Natural killer cell treated with Interleukin-12 subunit alpha and Interleukin-12 subunit beta and Interleukin-15 and Interleukin-18, amount 100 ng/mL, for 72 hours (primary cell): ENCODE results near the gene PPP1R9A. TPM values are rescaled to one million over a fixed set of nuclear protein-coding genes. Genes with fewer than 3 reads are reported as not detected.

Experiments
- ATAC-seq, 2 donors: fragments of 150-1000 bp; cut with Tn5 transposase in 1 of 2; sonication (Bioruptor Pico), chemical (Tn5 transposase) in 1 of 2; 2 replicates each; pipeline ENCODE4 v1.10.0; 2021
- DNase-seq: peaks from one replicate; pipeline ENCODE4 v3.0.0; 2022; ENCODE audit warnings: low spot score
- H3K27ac Mint-ChIP-seq, 2 donors: 1 replicate in 1 of 2; 2 replicates in 1 of 2; pipeline ENCODE4 v1.8.0; 2022; ENCODE audit warnings: mixed read lengths in 2 of 2, mild to moderate bottlenecking in 1 of 2, moderate library complexity in 1 of 2
- H3K27me3 Mint-ChIP-seq, 2 donors: 1 replicate in 1 of 2; 2 replicates in 1 of 2; pipeline ENCODE4 v1.8.0; 2022; ENCODE audit warnings: mixed read lengths in 2 of 2
- H3K36me3 Mint-ChIP-seq: one replicate; pipeline ENCODE4 v1.8.0; 2022; ENCODE audit warnings: mixed read lengths
- H3K4me1 Mint-ChIP-seq, 2 donors: 1 replicate in 1 of 2; 2 replicates in 1 of 2; pipeline ENCODE4 v1.8.0; 2022; ENCODE audit warnings: low read depth in 2 of 2, mixed read lengths in 2 of 2, mild to moderate bottlenecking in 1 of 2
- H3K4me3 Mint-ChIP-seq: one replicate; pipeline ENCODE4 v1.8.0; 2022; ENCODE audit warnings: mixed read lengths
- H3K9me3 Mint-ChIP-seq: 2 replicates; pipeline ENCODE4 v1.8.0; 2022; ENCODE audit warnings: mixed read lengths
- total RNA-seq, 2 donors: library from RNA; stranded (reverse); gene quantifications; one replicate each; pipeline ENCODE4 v1.2.3, GENCODE V29; 2022

Gene PPP1R9A
- total RNA-seq, 2 donors from 2014 or later: 0.69 to 1.8 TPM

DNA sequence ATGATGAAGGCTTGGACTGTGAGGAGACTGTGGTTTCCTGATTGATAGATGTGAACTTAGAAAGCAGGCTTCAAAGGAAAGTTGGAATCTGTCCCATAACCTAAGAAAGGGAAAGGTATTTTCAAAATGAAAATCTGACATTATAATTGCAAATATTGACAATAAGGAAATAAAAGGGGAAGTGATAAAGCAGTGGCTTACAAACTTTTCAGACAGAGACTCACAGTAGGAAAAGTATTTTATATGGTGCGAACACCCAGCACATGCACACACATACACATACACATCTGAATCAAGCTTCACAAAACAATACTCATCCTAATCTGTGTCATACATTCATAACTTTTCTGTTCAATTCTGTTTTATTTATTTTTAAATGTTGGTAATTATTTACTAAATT is 412.2 kb downstream of the PPP1R9A start:
- no peak for ATAC-seq
- no peak for DNase-seq
- Mint-ChIP-seq H3K9me3 (no peaks in the 10 kb centered on the region), H3K27ac (no peak overlapping the region), H3K4me3 (no peak overlapping the region), H3K27me3 (peaks cover 6 to 8% of the 10 kb centered on the region in 2 donors), H3K36me3 (no peaks in the 10 kb centered on the region), H3K4me1 (no peaks in the 10 kb centered on the region)

DNA sequence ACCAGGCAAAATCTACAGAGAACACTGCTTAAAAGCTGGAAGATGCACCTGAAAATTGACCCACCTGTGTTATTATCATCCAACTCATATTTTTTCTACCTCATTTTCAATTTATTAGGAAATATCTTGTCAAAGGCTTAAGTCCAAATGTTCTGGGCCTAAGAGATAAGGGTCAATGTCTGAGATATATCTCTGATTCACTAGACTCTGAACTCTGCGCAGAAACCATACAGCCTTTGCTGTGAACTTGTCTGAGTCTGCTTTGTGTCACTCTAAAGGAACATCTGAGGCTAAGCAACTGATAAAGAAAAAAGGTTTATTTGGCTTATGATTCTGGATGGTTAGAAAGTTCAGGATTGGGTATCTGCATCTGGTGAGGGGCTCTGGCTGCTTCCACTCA is 413.3 kb downstream of the PPP1R9A start:
- ATAC-seq (no peak), DNase-seq (no peak)
- H3K9me3 Mint-ChIP-seq: no peaks in the 10 kb centered on the region
- H3K4me1 Mint-ChIP-seq: peaks cover 0 to 2% of the 10 kb centered on the region in 2 donors
- peaks cover 7% of the 10 kb centered on the region for H3K36me3 Mint-ChIP-seq
- H3K4me3 Mint-ChIP-seq: no peak overlapping the region
- H3K27ac Mint-ChIP-seq: no peak overlapping the region
- peaks cover 12 to 18% of the 10 kb centered on the region in 2 donors for H3K27me3 Mint-ChIP-seq

DNA sequence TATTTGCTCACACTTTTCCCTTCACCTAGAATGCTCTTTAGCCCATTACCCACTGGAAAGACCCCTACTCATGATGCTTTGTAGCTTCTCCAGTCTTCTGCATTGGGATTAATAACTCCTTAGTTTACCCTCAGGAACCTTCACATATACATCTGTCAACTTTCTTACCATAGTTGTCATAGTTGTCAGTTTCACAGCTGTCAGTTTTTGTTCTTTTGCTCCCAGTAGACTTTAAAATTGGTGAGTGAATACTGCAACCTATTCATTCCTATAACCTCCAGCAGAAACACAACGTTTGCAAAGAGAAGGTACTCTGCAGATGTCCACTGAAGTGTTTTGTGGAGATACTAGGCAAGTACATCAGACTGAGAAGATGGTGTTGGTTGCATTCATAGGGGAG is 414.3 kb downstream of the PPP1R9A start:
- Mint-ChIP-seq H3K27ac (no peak overlapping the region), H3K9me3 (no peaks in the 10 kb centered on the region), H3K4me3 (no peak overlapping the region), H3K36me3 (peaks cover 7% of the 10 kb centered on the region), H3K4me1 (peaks cover 0 to 2% of the 10 kb centered on the region in 2 donors), H3K27me3 (peaks cover 14 to 21% of the 10 kb centered on the region in 2 donors)
- no peak for DNase-seq
- no peak for ATAC-seq

DNA sequence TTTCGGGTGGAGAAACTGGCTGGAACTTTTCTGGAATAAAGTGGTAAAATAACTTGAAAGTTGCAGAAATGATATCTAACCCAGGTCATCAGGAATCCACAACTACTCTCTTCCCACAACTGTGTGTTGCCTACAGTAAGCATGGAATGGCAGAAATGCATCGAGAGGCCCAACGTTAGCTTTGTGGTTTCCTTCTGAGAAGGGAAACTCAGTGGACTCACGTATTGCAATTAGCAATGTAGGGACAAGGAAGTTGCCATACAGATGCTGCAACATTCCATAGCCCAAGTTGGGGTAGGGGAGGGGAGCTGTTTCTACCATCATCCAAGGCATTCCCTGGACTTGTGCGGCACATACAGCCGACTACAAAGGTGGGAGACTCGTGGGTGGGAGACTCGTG is 415.0 kb downstream of the PPP1R9A start:
- Mint-ChIP-seq H3K27me3 (peaks cover 14 to 21% of the 10 kb centered on the region in 2 donors), H3K27ac (no peak overlapping the region), H3K9me3 (no peaks in the 10 kb centered on the region), H3K4me3 (no peak overlapping the region), H3K36me3 (peaks cover 7% of the 10 kb centered on the region), H3K4me1 (peaks cover 0 to 2% of the 10 kb centered on the region in 2 donors)
- no peak for ATAC-seq
- DNase-seq: no peak

DNA sequence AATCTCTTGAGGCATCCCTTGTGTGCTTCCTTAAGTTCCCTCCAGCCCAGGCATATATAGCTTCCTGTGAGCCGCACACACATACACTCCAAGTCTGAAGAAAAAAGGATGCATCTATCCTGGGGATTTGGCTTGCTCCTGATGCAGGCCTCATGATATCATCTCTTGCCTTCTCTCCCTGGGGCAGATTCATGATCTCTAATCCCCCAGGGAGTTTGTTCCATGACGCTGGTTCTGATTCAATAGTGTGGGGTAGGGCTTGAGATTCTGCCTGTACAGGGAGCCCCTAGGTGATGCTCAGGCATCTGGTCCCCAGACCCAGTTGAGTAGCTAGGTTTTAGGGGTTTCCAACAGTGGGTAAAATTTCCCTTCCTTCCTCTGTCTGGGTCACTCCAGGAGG is 415.5 kb downstream of the PPP1R9A start:
- DNase-seq (no peak), ATAC-seq (no peak)
- Mint-ChIP-seq H3K36me3 (peaks cover 7% of the 10 kb centered on the region), H3K4me3 (no peak overlapping the region), H3K4me1 (peaks cover 0 to 2% of the 10 kb centered on the region in 2 donors), H3K9me3 (no peaks in the 10 kb centered on the region), H3K27me3 (peaks cover 14 to 21% of the 10 kb centered on the region in 2 donors), H3K27ac (no peak overlapping the region)

DNA sequence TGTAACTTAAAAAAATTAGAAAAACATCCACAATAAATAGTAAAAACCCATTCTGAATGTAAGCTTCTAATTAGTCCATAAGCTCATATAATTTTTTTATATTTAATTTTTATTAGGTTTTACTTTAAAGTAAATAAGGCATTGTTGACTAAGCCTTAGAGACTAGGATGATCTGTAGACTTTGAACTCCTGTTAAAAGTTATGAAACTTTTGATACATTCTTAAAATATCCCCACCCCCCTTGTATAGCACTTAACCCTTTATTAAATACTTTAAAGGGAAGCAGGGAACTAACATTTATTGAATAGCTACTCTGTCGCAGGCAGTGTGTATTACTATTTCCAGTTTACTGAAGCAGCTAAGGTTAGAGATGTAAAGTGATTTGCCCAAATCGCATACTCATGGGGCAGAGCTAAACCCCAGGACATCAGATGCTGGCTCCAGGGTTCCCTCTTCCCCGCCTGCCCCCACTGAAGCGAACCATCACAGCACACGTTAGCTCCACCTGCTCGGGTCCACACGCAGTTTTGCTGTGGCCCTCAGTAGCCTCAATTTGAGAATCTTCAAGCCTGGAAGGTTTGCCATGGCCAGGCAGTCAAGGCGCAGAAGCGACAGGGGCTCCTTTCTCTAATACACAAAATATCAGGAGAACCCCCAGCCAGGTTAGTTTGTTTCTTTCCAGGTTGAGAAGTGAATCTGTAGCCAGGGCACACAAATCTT is 416.2 kb downstream of the PPP1R9A start:
- Mint-ChIP-seq H3K4me1 (peaks cover 0 to 2% of the 10 kb centered on the region in 2 donors), H3K27ac (no peak overlapping the region), H3K36me3 (peaks cover 7% of the 10 kb centered on the region), H3K4me3 (no peak overlapping the region), H3K27me3 (peaks cover 14 to 18% of the 10 kb centered on the region in 2 donors), H3K9me3 (no peaks in the 10 kb centered on the region)
- DNase-seq: no peak
- no peak for ATAC-seq

DNA sequence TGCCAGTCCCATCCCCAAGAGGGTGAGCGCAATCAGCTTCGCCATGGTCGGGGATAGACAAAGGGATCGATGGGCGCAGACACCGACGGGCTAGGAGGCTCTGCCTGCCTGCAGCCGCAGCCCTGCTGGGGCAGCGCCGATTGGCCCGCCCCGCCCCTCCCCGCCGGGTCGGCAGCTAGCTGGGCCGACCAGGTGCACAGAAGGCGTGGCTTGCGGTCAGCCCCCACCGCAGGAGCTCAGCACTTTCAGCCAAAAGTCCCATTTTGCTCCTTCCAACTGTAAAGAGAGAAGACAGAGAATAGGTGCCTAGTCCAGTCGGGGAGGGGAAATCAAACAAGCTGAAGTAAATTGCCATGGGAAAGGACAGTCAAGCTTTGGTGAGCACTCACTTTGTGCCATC is 417.0 kb downstream of the PPP1R9A start, which contains the start of gene PON1:
Gene PON1, minus strand, starts transcription at position 102 of the 400 bp plus-strand sequence. Its CDS starts 57 bp downstream, at position 45.
- H3K4me1 Mint-ChIP-seq: peaks cover 0 to 2% of the 10 kb centered on the region in 2 donors
- H3K4me3 Mint-ChIP-seq: no peak within 1 kb of the TSS
- DNase-seq: no peak

DNA sequence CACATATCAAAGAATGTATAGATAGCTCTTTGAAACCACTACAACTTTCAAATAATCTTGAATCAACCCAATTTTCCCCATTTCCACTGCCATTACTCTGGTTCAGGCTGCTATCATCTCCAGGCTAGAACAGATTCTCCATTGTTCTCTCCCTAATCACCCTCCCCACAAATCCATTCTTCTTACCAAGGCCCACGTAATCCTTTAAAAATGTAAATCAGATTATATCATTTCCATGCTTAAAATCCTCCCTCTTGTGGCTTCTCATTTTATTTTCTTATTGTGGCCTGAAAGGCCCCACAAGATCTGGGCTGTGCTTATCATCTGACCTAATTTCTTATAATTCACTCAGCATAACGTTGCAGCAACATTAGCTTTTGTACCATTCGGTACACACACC is 420.0 kb downstream of the PPP1R9A start:
- no peak overlapping the region for H3K4me3 Mint-ChIP-seq
- peaks cover 7% of the 10 kb centered on the region for H3K36me3 Mint-ChIP-seq
- peaks cover 11 to 14% of the 10 kb centered on the region in 2 donors for H3K27me3 Mint-ChIP-seq
- peaks cover 14 to 16% of the 10 kb centered on the region in 2 donors for H3K4me1 Mint-ChIP-seq
- ATAC-seq (no peak), DNase-seq (no peak)
- H3K9me3 Mint-ChIP-seq: no peaks in the 10 kb centered on the region
- no peak overlapping the region for H3K27ac Mint-ChIP-seq

More for the DNA sequence above, 417.0 kb downstream of the PPP1R9A start, which contains the start of gene PON1:
- peaks cover 14% of the 10 kb centered on the region in 2 donors for H3K27me3 Mint-ChIP-seq
- peak; percentile 30 to 33 for ATAC-seq
- H3K9me3 Mint-ChIP-seq: no peaks in the 10 kb centered on the region
- H3K36me3 Mint-ChIP-seq: peaks cover 7% of the 10 kb centered on the region
- no peak within 1 kb of the TSS for H3K27ac Mint-ChIP-seq

DNA sequence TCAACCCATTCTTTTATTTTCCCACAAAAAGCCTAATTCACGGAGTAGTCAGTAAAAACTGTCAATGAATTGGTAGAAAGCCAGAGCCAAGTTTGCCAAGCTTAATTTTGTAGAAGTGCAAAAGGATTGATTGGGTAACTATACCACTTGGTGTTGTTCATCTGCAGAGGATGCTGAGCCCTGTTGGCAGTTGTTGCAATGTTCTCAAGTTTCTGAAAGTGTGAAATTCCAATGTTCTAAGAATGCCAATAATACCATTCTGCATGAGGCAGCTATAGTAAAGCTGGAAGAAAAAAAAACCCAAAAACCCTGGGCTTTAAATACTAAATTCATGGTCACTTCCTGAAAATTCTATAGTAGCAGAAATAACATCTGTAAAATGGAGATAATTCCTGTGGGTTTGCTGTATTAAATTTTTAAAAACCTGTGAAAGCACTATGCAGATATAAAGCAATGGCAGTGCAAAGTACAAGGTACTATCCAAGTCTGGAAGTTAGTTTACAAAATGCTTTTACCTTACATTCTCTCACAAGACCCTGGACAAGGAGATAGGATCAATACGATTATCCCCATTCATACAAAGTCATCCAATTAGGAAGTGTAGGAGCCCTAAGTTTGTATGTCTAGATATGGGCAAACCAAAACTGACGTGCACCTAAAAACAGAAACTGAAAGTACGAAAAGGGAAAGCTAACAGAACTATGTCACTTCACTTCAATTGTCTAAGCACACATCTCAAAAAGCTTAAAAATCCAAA is 423.0 kb downstream of the PPP1R9A start:
- peaks cover 3% of the 10 kb centered on the region for H3K36me3 Mint-ChIP-seq
- peak; percentile 62 to 65 for ATAC-seq
- H3K27me3 Mint-ChIP-seq: peaks cover 5 to 6% of the 10 kb centered on the region in 2 donors
- DNase-seq: no peak
- no peaks in the 10 kb centered on the region for H3K9me3 Mint-ChIP-seq
- peak overlapping the region; percentile 72 for H3K4me3 Mint-ChIP-seq
- peak overlapping the region; percentile 11 to 45 for H3K27ac Mint-ChIP-seq
- H3K4me1 Mint-ChIP-seq: peaks cover 12 to 16% of the 10 kb centered on the region in 2 donors

DNA sequence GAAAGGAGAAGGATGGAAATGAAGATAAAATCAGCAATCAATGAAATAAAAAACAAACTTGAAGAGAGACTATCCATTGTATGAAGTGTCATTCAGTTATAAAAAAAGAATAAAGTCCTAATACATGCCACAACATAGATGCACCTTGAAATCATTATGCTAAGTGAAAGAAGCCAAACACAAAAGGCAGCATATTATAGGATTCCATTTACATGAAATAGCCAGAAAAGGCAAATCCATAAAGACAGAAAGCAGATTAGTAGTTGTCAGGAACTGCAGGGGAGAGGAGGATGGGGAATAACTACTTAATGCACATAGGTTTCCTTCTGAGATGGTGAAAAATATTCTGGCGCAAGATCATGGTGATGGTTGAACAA is 423.6 kb downstream of the PPP1R9A start:
- Mint-ChIP-seq H3K36me3 (no peaks in the 10 kb centered on the region), H3K9me3 (no peaks in the 10 kb centered on the region), H3K4me1 (peaks cover 12 to 16% of the 10 kb centered on the region in 2 donors), H3K27me3 (peaks cover 0 to under 1% of the 10 kb centered on the region in 2 donors), H3K4me3 (peak overlapping the region; percentile 72), H3K27ac (peak overlapping the region; percentile 11 to 45)
- no peak for DNase-seq
- no peak for ATAC-seq

DNA sequence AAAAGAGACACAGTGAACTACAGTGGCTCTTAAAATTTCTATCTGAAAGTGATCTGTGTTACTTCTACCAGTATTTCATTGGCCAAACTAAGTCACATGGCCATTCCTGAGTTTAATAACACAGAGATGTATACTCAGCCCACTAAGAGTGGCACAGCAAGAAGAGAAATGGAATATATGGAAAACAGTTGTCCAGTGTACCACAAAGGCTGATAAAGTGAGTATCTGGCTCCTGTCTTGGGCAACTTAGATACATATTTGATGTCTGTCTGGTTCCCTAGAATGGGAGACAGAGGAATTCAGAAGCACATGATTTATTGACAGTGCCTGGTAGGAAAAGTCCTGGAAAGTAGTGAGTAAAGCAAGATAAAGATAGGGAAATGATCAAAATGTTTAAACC is 427.1 kb downstream of the PPP1R9A start:
- Mint-ChIP-seq H3K27me3 (no peaks in the 10 kb centered on the region), H3K36me3 (no peaks in the 10 kb centered on the region), H3K4me3 (no peak overlapping the region), H3K9me3 (no peaks in the 10 kb centered on the region), H3K4me1 (peaks cover 12 to 16% of the 10 kb centered on the region in 2 donors), H3K27ac (no peak overlapping the region)
- ATAC-seq (no peak), DNase-seq (no peak)

DNA sequence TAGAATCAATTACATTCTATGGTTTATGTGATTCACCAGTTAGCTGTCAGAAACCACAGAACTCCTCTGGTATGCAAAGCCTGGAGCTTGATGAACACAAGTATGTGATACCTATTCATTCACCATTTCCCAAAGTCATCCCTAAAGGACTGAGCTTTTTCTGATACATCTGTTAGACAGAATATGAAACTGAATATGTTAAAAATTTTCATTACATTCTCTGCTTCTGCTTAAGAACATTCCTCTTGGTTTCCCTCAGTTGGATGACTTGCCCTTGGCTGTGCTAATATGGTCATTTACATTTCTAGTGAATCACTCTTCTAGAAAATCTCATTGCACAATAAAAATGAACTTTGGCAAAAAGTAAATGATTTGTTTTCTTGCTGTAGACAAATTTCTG is 427.7 kb downstream of the PPP1R9A start:
- Mint-ChIP-seq H3K4me1 (peaks cover 10 to 13% of the 10 kb centered on the region in 2 donors), H3K27me3 (no peaks in the 10 kb centered on the region), H3K4me3 (no peak overlapping the region), H3K27ac (no peak overlapping the region), H3K9me3 (no peaks in the 10 kb centered on the region), H3K36me3 (no peaks in the 10 kb centered on the region)
- ATAC-seq (no peak), DNase-seq (no peak)

DNA sequence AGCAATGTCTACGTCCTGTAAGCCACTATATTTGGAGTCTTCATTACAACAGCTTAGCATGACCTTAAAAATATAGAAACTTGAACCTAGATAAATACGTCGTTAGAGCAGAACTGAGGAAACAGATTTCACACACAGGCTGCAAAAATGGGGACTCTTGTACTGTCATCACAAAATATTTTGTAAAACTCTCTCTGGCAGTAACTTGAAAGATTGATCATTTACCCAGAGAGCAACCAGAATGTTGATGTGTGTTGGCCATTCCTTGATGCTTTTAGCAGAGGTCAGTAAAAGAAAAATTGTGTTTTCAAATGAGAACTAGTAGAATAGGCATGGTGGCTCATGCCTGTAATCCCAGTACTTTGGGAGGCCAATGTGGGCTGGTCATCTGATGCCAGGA is 431.4 kb downstream of the PPP1R9A start:
- H3K27me3 Mint-ChIP-seq: peaks cover 3 to 13% of the 10 kb centered on the region in 2 donors
- no peak overlapping the region for H3K4me3 Mint-ChIP-seq
- ATAC-seq: no peak
- H3K9me3 Mint-ChIP-seq: no peaks in the 10 kb centered on the region
- H3K27ac Mint-ChIP-seq: no peak overlapping the region
- no peak for DNase-seq
- no peaks in the 10 kb centered on the region for H3K36me3 Mint-ChIP-seq
- no peaks in the 10 kb centered on the region for H3K4me1 Mint-ChIP-seq

DNA sequence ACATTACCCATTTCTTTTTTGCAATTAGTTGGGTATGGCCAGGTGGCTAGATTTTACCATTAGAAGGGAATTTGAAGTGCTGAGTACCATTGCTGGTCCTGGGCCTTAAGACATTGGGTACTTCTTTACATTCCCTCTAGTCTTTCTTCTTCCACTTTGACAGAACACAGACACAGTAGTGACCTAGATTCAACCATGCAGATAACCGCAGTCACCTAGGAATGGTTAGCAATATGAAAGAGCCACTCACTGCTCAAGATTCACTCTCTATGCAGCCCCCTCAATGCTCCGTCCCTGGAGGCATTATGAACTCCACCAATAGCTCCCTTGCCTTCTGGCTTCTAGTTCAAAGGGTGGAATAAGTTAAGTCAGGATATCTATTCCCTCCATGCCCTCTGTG is 433.1 kb downstream of the PPP1R9A start:
- no peaks in the 10 kb centered on the region for H3K9me3 Mint-ChIP-seq
- no peak overlapping the region for H3K4me3 Mint-ChIP-seq
- H3K27me3 Mint-ChIP-seq: peaks cover 3 to 15% of the 10 kb centered on the region in 2 donors
- H3K36me3 Mint-ChIP-seq: no peaks in the 10 kb centered on the region
- peak in 1 of 2 donors; percentile 11 for ATAC-seq
- DNase-seq: no peak
- no peaks in the 10 kb centered on the region for H3K4me1 Mint-ChIP-seq
- H3K27ac Mint-ChIP-seq: no peak overlapping the region
